Measurements from ENCODE around the gene SSTR3. TPM values are rescaled to one million over a fixed set of nuclear protein-coding genes. Genes with fewer than 3 reads are reported as not detected.

SSTR3 gene
- polyA plus RNA-seq, 1 donor from 2014 or later = not detected

DNA sequence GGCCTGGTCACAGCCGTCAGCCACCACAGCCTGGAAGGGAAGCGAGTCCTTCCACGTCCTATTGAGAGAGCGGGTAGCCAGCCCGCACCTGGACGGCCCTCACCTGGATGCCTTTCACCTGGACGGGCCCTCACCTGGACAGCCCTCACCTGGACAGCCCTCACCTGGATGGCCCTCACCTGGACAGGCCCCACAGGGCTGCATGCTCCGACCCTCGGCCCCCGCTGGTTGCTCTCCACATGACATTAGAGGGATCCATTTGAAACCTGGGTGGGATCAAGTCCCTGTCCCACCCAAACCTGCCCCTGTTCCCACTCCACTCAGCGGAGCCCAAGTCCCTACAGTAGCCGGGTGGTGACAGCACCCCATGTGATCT, 27.9 kb downstream of the SSTR3 start:
- H3K27ac ChIP-seq (ENCODE audit: low read length) = no peak overlapping the region
- no peak overlapping the region for H3K4me2 ChIP-seq (ENCODE audit: low read length)
- TF ChIP-seq EP300 (conservative IDR thresholded peaks at IDR 0.05; ENCODE audit: poor library complexity, severe bottlenecking) = no peak
- TF ChIP-seq MXI1 (conservative IDR thresholded peaks at IDR 0.05; ENCODE audit: poor library complexity, severe bottlenecking) = no peak
- TF ChIP-seq, protein P1, sequence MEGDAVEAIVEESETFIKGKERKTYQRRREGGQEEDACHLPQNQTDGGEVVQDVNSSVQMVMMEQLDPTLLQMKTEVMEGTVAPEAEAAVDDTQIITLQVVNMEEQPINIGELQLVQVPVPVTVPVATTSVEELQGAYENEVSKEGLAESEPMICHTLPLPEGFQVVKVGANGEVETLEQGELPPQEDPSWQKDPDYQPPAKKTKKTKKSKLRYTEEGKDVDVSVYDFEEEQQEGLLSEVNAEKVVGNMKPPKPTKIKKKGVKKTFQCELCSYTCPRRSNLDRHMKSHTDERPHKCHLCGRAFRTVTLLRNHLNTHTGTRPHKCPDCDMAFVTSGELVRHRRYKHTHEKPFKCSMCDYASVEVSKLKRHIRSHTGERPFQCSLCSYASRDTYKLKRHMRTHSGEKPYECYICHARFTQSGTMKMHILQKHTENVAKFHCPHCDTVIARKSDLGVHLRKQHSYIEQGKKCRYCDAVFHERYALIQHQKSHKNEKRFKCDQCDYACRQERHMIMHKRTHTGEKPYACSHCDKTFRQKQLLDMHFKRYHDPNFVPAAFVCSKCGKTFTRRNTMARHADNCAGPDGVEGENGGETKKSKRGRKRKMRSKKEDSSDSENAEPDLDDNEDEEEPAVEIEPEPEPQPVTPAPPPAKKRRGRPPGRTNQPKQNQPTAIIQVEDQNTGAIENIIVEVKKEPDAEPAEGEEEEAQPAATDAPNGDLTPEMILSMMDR (IDR thresholded peaks at IDR 0.05; ENCODE audit: poor library complexity, severe bottlenecking) = no peak
- TF ChIP-seq EZH2 (IDR thresholded peaks at IDR 0.05; ENCODE audit: borderline replicate concordance, insufficient read depth, low read length, poor library complexity, severe bottlenecking) = no peak
- TF ChIP-seq POLR2AphosphoS5 (IDR thresholded peaks at IDR 0.05) = no peak
- no peak for TF ChIP-seq TAF1 (IDR thresholded peaks at IDR 0.05; ENCODE audit: low read depth)
- no peak for TF ChIP-seq SMC3 (conservative IDR thresholded peaks at IDR 0.05; ENCODE audit: poor library complexity)
- TF ChIP-seq, protein P2, sequence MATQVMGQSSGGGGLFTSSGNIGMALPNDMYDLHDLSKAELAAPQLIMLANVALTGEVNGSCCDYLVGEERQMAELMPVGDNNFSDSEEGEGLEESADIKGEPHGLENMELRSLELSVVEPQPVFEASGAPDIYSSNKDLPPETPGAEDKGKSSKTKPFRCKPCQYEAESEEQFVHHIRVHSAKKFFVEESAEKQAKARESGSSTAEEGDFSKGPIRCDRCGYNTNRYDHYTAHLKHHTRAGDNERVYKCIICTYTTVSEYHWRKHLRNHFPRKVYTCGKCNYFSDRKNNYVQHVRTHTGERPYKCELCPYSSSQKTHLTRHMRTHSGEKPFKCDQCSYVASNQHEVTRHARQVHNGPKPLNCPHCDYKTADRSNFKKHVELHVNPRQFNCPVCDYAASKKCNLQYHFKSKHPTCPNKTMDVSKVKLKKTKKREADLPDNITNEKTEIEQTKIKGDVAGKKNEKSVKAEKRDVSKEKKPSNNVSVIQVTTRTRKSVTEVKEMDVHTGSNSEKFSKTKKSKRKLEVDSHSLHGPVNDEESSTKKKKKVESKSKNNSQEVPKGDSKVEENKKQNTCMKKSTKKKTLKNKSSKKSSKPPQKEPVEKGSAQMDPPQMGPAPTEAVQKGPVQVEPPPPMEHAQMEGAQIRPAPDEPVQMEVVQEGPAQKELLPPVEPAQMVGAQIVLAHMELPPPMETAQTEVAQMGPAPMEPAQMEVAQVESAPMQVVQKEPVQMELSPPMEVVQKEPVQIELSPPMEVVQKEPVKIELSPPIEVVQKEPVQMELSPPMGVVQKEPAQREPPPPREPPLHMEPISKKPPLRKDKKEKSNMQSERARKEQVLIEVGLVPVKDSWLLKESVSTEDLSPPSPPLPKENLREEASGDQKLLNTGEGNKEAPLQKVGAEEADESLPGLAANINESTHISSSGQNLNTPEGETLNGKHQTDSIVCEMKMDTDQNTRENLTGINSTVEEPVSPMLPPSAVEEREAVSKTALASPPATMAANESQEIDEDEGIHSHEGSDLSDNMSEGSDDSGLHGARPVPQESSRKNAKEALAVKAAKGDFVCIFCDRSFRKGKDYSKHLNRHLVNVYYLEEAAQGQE (IDR thresholded peaks at IDR 0.05; ENCODE audit: borderline replicate concordance) = no peak
- TF ChIP-seq RAD21 (conservative IDR thresholded peaks at IDR 0.05) = no peak

DNA sequence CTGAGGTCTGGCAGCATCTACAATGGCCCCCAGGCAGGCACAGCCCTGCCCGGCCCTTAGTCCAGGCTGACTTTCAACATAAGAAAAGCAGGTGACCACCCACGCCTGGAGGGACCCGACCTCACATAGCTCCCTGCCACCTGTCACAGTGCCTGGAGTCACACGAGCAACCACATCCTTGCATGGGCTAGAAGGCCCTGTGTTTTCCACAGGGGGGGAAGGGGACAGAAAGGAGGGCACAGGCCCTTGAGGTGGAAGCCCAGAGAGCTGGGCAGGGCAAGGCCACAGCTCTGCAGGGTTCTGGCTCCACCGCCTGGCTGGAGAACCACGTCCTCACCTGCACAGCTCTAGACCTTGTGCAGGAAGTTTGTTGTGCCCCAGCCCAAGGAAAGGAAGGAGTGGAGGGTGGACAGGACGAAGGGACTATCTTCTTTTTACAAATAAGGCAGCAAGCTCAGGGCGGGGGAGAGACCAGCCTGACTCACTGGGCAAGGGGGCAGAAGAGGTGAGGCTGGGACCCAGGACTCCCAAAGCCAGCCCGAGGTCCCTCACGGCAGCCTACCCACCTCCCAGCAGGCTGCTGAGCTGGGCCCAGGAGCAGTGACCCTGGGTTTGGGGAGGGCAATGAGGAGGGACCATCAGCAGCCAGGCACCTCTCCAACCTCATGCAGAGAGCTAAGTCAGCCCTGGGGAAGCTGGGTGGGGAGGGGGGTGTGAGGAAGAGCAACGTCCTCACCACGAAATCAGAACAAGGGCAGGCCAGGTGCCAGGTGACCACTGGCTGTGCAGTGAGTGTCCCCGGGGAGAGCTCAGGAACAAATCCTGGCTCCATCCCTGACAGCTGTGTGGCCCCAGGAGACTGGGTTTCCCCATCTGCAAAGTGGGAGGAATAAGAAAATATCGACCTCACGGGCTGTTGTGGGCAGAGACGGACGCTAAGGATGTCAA, 28.6 kb downstream of the SSTR3 start:
- H2AFZ ChIP-seq (ENCODE audit: low read depth, low read length) = no peak overlapping the region
- no peaks in the 10 kb centered on the region for H3F3A ChIP-seq (ENCODE audit: insufficient read depth, low read length, poor library complexity, severe bottlenecking)
- no peaks in the 10 kb centered on the region for H4K20me1 ChIP-seq (ENCODE audit: insufficient read depth)
- no peaks in the 10 kb centered on the region for H3K36me3 ChIP-seq (ENCODE audit: insufficient read depth, low read length)
- no peaks in the 10 kb centered on the region for H3K79me2 ChIP-seq (replicated peaks; ENCODE audit: insufficient read depth, low read length)
- no peaks in the 10 kb centered on the region for H3K27me3 ChIP-seq (ENCODE audit: insufficient read depth, low read depth, low read length)
- TF ChIP-seq RAD21 (conservative IDR thresholded peaks at IDR 0.05) (no peak), POLR2AphosphoS5 (IDR thresholded peaks at IDR 0.05) (no peak), TAF1 (IDR thresholded peaks at IDR 0.05; ENCODE audit: low read depth) (no peak), MXI1 (conservative IDR thresholded peaks at IDR 0.05; ENCODE audit: poor library complexity, severe bottlenecking) (no peak), SMC3 (conservative IDR thresholded peaks at IDR 0.05; ENCODE audit: poor library complexity) (no peak)
- H3K4me2 ChIP-seq (ENCODE audit: low read length) = no peak overlapping the region
- H3K9me2 ChIP-seq (ENCODE audit: insufficient read depth, low read length) = no peaks in the 10 kb centered on the region
- no peak overlapping the region for H3K27ac ChIP-seq (ENCODE audit: low read length)
- H3K4me3 ChIP-seq (ENCODE audit: low read length) = no peak overlapping the region
- H3K9ac ChIP-seq (ENCODE audit: low read length) = no peak overlapping the region
- no peaks in the 10 kb centered on the region for H3K9me3 ChIP-seq (ENCODE audit: low read length)

More for the DNA sequence above, 27.9 kb downstream of the SSTR3 start:
- Histone ChIP-seq H3K27me3 (ENCODE audit: insufficient read depth, low read depth, low read length) (no peaks in the 10 kb centered on the region), H3K79me2 (replicated peaks; ENCODE audit: insufficient read depth, low read length) (no peaks in the 10 kb centered on the region), H2AFZ (ENCODE audit: low read depth, low read length) (no peak overlapping the region), H3K9me2 (ENCODE audit: insufficient read depth, low read length) (no peaks in the 10 kb centered on the region), H3F3A (ENCODE audit: insufficient read depth, low read length, poor library complexity, severe bottlenecking) (no peaks in the 10 kb centered on the region), H3K4me3 (ENCODE audit: low read length) (no peak overlapping the region), H3K9ac (ENCODE audit: low read length) (no peak overlapping the region), H3K9me3 (ENCODE audit: low read length) (no peaks in the 10 kb centered on the region), H4K20me1 (ENCODE audit: insufficient read depth) (no peaks in the 10 kb centered on the region), H3K36me3 (ENCODE audit: insufficient read depth, low read length) (no peaks in the 10 kb centered on the region)

Data from neural cell (in vitro differentiated cells).